ENCODE data around the gene KRTAP4-16.

- TF ChIP-seq NPAS2 (CRISPR knock-in tag; IDR thresholded peaks at IDR 0.05; ENCODE audit: borderline replicate concordance) (no peak), SREBF2 (IDR thresholded peaks at IDR 0.05) (no peak), RARB (CRISPR knock-in tag; IDR thresholded peaks at IDR 0.05) (no peak), POLR2AphosphoS2 (conservative IDR thresholded peaks at IDR 0.05; ENCODE audit: low read length) (no peak), MAX (IDR thresholded peaks at IDR 0.05) (no peak), KDM1A (IDR thresholded peaks at IDR 0.05; ENCODE audit: low read depth) (no peak), RAD21 (conservative IDR thresholded peaks at IDR 0.05 in 1 of 2, IDR thresholded peaks at IDR 0.05 in 1 of 2) (no peak), EP300 (IDR thresholded peaks at IDR 0.05) (no peak), ESRRA (IDR thresholded peaks at IDR 0.05; ENCODE audit: borderline replicate concordance, low read length) (no peak), CBX8 (IDR thresholded peaks at IDR 0.05) (no peak), RCOR1 (IDR thresholded peaks at IDR 0.05; ENCODE audit: low read depth, low read length) (no peak), HDAC2 (IDR thresholded peaks at IDR 0.05) (no peak)
- TF ChIP-seq, protein P1, sequence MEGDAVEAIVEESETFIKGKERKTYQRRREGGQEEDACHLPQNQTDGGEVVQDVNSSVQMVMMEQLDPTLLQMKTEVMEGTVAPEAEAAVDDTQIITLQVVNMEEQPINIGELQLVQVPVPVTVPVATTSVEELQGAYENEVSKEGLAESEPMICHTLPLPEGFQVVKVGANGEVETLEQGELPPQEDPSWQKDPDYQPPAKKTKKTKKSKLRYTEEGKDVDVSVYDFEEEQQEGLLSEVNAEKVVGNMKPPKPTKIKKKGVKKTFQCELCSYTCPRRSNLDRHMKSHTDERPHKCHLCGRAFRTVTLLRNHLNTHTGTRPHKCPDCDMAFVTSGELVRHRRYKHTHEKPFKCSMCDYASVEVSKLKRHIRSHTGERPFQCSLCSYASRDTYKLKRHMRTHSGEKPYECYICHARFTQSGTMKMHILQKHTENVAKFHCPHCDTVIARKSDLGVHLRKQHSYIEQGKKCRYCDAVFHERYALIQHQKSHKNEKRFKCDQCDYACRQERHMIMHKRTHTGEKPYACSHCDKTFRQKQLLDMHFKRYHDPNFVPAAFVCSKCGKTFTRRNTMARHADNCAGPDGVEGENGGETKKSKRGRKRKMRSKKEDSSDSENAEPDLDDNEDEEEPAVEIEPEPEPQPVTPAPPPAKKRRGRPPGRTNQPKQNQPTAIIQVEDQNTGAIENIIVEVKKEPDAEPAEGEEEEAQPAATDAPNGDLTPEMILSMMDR (IDR thresholded peaks at IDR 0.05): no peak
- TF ChIP-seq, protein P2, sequence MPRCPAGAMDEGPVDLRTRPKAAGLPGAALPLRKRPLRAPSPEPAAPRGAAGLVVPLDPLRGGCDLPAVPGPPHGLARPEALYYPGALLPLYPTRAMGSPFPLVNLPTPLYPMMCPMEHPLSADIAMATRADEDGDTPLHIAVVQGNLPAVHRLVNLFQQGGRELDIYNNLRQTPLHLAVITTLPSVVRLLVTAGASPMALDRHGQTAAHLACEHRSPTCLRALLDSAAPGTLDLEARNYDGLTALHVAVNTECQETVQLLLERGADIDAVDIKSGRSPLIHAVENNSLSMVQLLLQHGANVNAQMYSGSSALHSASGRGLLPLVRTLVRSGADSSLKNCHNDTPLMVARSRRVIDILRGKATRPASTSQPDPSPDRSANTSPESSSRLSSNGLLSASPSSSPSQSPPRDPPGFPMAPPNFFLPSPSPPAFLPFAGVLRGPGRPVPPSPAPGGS (IDR thresholded peaks at IDR 0.05): no peak
Observed at GRCh38 chr17:41107941-41108450, 6.0 kb upstream of the KRTAP4-16 start.

Measured in A549 (cell line).